GM23338 (cell line): ENCODE results near the gene CALML3. TPM values are rescaled to one million over a fixed set of nuclear protein-coding genes. Genes with fewer than 3 reads are reported as not detected.

ENCODE experiments used
- ATAC-seq: fragments of 200-7000 bp; cut with Tn5 transposase; 3 replicates; pipeline ENCODE4 v1.9.1; 2020
- DNase-seq: peaks from one replicate; pipeline ENCODE4 v3.0.0-alpha.2; 2015; ENCODE audit warnings: low spot score
- H2AFZ ChIP-seq: fragments of 200-600 bp; sonication (generic); 2 replicates; pipeline ENCODE4 v1.8.0; 2016; ENCODE audit warnings: antibody characterized with exemption, mild to moderate bottlenecking, moderate library complexity
- H3F3A ChIP-seq: fragments of 200-600 bp; sonication (generic); replicated peaks from 2 replicates; pipeline ENCODE4 v1.8.0; 2017; ENCODE audit warnings: antibody characterized with exemption, mixed run types, low read depth
- H3K27ac ChIP-seq: fragments of 200-600 bp; sonication (generic); 2 replicates; pipeline ENCODE4 v1.6.1; 2016; ENCODE audit warnings: low read depth
- H3K27me3 ChIP-seq: fragments of 200-600 bp; sonication (generic); 2 replicates; pipeline ENCODE4 v1.8.0; 2016; ENCODE audit warnings: mild to moderate bottlenecking, mixed run types, moderate library complexity; ENCODE audit not compliant: insufficient read depth
- H3K36me3 ChIP-seq: fragments of 200-600 bp; sonication (generic); 2 replicates; pipeline ENCODE4 v1.8.0; 2016; ENCODE audit warnings: mild to moderate bottlenecking; ENCODE audit not compliant: insufficient read depth
- H3K4me1 ChIP-seq: fragments of 200-600 bp; sonication (generic); 2 replicates; pipeline ENCODE4 v1.8.0; 2016; ENCODE audit warnings: mild to moderate bottlenecking, moderate library complexity; ENCODE audit not compliant: insufficient read depth
- H3K4me2 ChIP-seq: fragments of 200-600 bp; sonication (generic); 2 replicates; pipeline ENCODE4 v1.7.1; 2017; ENCODE audit warnings: mixed run types
- H3K4me3 ChIP-seq: fragments of 200-600 bp; sonication (generic); 2 replicates; pipeline ENCODE4 v1.6.1; 2016; ENCODE audit warnings: mixed run types
- H3K79me2 ChIP-seq: fragments of 200-600 bp; sonication (generic); replicated peaks from 2 replicates; pipeline ENCODE4 v1.8.0; 2017; ENCODE audit warnings: mild to moderate bottlenecking; ENCODE audit not compliant: insufficient read depth
- H3K9me2 ChIP-seq: fragments of 200-600 bp; sonication (generic); 2 replicates; pipeline ENCODE4 v1.8.0; 2017; ENCODE audit not compliant: insufficient read depth
- H4K20me1 ChIP-seq: fragments of 200-600 bp; sonication (generic); replicated peaks from 2 replicates; pipeline ENCODE4 v1.8.0; 2017; ENCODE audit warnings: mild to moderate bottlenecking; ENCODE audit not compliant: insufficient read depth
- H3K27ac Mint-ChIP-seq: 2 replicates; pipeline ENCODE4 v1.8.0; 2020; ENCODE audit warnings: inconsistent platforms, mild to moderate bottlenecking, moderate library complexity, mixed read lengths
- H3K27me3 Mint-ChIP-seq: 3 replicates; pipeline ENCODE4 v1.8.0; 2022; ENCODE audit warnings: low read depth, mild to moderate bottlenecking, moderate library complexity, mixed read lengths, inconsistent platforms; ENCODE audit not compliant: insufficient read depth, poor library complexity
- H3K36me3 Mint-ChIP-seq: 3 replicates; pipeline ENCODE4 v1.8.0; 2021; ENCODE audit warnings: low read depth, mild to moderate bottlenecking, inconsistent platforms, moderate library complexity, mixed read lengths
- H3K4me1 Mint-ChIP-seq: 3 replicates; pipeline ENCODE4 v1.8.0; 2020; ENCODE audit warnings: mild to moderate bottlenecking, inconsistent platforms, mixed read lengths
- H3K4me3 Mint-ChIP-seq: 3 replicates; pipeline ENCODE4 v1.8.0; 2021; ENCODE audit warnings: moderate library complexity, mild to moderate bottlenecking, inconsistent platforms, mixed read lengths
- H3K9me3 Mint-ChIP-seq: 3 replicates; pipeline ENCODE4 v1.8.0; 2020; ENCODE audit warnings: moderate library complexity, mild to moderate bottlenecking, inconsistent platforms, mixed read lengths
- CREB1 ChIP-seq: fragments of 250-450 bp; sonication (Bioruptor Pico); IDR thresholded peaks from 2 replicates; pipeline ENCODE4 v1.5.0; 2020; ENCODE audit warnings: low read depth, mild to moderate bottlenecking, moderate library complexity
- EZH2phosphoT487 ChIP-seq: fragments of 200-600 bp; sonication (generic); IDR thresholded peaks from one replicate; pipeline ENCODE4 v1.8.1; 2018; ENCODE audit warnings: antibody characterized with exemption; ENCODE audit not compliant: unreplicated experiment
- JUNB ChIP-seq: IDR thresholded peaks from one replicate; pipeline ENCODE4 v1.6.1; 2016; ENCODE audit warnings: antibody characterized with exemption; ENCODE audit not compliant: unreplicated experiment
- POLR2AphosphoS5 ChIP-seq: IDR thresholded peaks from 2 replicates; pipeline ENCODE4 v1.6.1; 2016; ENCODE audit warnings: antibody characterized with exemption, low read depth
- REST ChIP-seq: IDR thresholded peaks from one replicate; pipeline ENCODE4 v1.6.1; 2018; ENCODE audit warnings: antibody characterized with exemption; ENCODE audit not compliant: unreplicated experiment
- polyA plus RNA-seq: library from polyadenylated mRNA; unstranded; fragments of >200 nt; fragmentation: Nextera tagmentation; extraction: Ambion mirVana; gene quantifications from 2 replicates; pipeline ENCODE4 v1.2.1, GENCODE V29; 2016
- total RNA-seq: library from RNA; depleted of rRNA; stranded (reverse); fragments of >200 nt; shearing (Covaris generic); gene quantifications from 2 replicates; pipeline ENCODE4 v1.2.3, GENCODE V29; 2014
- TF ChIP-seq, protein P1 (sequence below): fragments of 250-450 bp; sonication (Bioruptor Pico); IDR thresholded peaks from 2 replicates; pipeline ENCODE4 v1.5.0; 2020; ENCODE audit warnings: mild to moderate bottlenecking, moderate library complexity

Gene CALML3
- total and polyA plus RNA-seq, 2 experiments from 2014 or later: not detected

GRCh38 chr10:5502061-5502521, 22.7 kb upstream of the CALML3 start:
- Histone ChIP-seq H3K27ac (no peak overlapping the region), H3K9me2 (no peaks in the 10 kb centered on the region), H2AFZ (no peak overlapping the region; the same call in 1 of the 2 replicates), H3K4me2 (no peak overlapping the region), H4K20me1 (no peaks in the 10 kb centered on the region), H3K4me1 (no peaks in the 10 kb centered on the region), H3K27me3 (no peaks in the 10 kb centered on the region), H3F3A (no peaks in the 10 kb centered on the region), H3K4me3 (no peak overlapping the region), H3K36me3 (no peaks in the 10 kb centered on the region), H3K79me2 (no peaks in the 10 kb centered on the region)
- Mint-ChIP-seq H3K27ac (no peak overlapping the region), H3K27me3 (peaks cover 2% of the 10 kb centered on the region), H3K36me3 (no peaks in the 10 kb centered on the region), H3K4me3 (no peak overlapping the region), H3K4me1 (peaks cover 26% of the 10 kb centered on the region), H3K9me3 (no peaks in the 10 kb centered on the region)
- TF ChIP-seq, protein P1, sequence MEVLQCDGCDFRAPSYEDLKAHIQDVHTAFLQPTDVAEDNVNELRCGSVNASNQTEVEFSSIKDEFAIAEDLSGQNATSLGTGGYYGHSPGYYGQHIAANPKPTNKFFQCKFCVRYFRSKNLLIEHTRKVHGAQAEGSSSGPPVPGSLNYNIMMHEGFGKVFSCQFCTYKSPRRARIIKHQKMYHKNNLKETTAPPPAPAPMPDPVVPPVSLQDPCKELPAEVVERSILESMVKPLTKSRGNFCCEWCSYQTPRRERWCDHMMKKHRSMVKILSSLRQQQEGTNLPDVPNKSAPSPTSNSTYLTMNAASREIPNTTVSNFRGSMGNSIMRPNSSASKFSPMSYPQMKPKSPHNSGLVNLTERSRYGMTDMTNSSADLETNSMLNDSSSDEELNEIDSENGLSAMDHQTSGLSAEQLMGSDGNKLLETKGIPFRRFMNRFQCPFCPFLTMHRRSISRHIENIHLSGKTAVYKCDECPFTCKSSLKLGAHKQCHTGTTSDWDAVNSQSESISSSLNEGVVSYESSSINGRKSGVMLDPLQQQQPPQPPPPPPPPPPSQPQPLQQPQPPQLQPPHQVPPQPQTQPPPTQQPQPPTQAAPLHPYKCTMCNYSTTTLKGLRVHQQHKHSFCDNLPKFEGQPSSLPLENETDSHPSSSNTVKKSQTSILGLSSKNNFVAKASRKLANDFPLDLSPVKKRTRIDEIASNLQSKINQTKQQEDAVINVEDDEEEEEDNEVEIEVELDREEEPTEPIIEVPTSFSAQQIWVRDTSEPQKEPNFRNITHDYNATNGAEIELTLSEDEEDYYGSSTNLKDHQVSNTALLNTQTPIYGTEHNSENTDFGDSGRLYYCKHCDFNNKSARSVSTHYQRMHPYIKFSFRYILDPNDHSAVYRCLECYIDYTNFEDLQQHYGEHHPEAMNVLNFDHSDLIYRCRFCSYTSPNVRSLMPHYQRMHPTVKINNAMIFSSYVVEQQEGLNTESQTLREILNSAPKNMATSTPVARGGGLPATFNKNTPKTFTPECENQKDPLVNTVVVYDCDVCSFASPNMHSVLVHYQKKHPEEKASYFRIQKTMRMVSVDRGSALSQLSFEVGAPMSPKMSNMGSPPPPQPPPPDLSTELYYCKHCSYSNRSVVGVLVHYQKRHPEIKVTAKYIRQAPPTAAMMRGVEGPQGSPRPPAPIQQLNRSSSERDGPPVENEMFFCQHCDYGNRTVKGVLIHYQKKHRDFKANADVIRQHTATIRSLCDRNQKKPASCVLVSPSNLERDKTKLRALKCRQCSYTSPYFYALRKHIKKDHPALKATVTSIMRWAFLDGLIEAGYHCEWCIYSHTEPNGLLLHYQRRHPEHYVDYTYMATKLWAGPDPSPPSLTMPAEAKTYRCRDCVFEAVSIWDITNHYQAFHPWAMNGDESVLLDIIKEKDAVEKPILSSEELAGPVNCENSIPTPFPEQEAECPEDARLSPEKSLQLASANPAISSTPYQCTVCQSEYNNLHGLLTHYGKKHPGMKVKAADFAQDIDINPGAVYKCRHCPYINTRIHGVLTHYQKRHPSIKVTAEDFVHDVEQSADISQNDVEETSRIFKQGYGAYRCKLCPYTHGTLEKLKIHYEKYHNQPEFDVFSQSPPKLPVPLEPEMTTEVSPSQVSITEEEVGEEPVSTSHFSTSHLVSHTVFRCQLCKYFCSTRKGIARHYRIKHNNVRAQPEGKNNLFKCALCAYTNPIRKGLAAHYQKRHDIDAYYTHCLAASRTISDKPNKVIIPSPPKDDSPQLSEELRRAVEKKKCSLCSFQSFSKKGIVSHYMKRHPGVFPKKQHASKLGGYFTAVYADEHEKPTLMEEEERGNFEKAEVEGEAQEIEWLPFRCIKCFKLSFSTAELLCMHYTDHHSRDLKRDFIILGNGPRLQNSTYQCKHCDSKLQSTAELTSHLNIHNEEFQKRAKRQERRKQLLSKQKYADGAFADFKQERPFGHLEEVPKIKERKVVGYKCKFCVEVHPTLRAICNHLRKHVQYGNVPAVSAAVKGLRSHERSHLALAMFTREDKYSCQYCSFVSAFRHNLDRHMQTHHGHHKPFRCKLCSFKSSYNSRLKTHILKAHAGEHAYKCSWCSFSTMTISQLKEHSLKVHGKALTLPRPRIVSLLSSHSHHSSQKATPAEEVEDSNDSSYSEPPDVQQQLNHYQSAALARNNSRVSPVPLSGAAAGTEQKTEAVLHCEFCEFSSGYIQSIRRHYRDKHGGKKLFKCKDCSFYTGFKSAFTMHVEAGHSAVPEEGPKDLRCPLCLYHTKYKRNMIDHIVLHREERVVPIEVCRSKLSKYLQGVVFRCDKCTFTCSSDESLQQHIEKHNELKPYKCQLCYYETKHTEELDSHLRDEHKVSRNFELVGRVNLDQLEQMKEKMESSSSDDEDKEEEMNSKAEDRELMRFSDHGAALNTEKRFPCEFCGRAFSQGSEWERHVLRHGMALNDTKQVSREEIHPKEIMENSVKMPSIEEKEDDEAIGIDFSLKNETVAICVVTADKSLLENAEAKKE: no peak
- TF ChIP-seq POLR2AphosphoS5 (no peak), EZH2phosphoT487 (no peak), JUNB (no peak)
- DNase-seq: no peak
- no peak for ATAC-seq

GRCh38 chr10:5502571-5503476, 21.9 kb upstream of the CALML3 start:
- H3K27ac Mint-ChIP-seq: no peak overlapping the region; the same call in 1 of the 2 replicates
- H3K4me3 Mint-ChIP-seq: no peak overlapping the region
- peaks cover 2% of the 10 kb centered on the region for H3K27me3 Mint-ChIP-seq
- H3K9me2 ChIP-seq: no peaks in the 10 kb centered on the region
- H3K4me3 ChIP-seq: no peak overlapping the region
- H3K27ac ChIP-seq: no peak overlapping the region
- H3K79me2 ChIP-seq: no peaks in the 10 kb centered on the region
- H3K4me1 ChIP-seq: no peaks in the 10 kb centered on the region
- H3K4me1 Mint-ChIP-seq: peaks cover 26% of the 10 kb centered on the region
- ATAC-seq: no peak
- no peaks in the 10 kb centered on the region for H3K27me3 ChIP-seq
- H4K20me1 ChIP-seq: no peaks in the 10 kb centered on the region
- DNase-seq: no peak
- no peaks in the 10 kb centered on the region for H3K36me3 Mint-ChIP-seq
- H2AFZ ChIP-seq: no peak overlapping the region
- no peaks in the 10 kb centered on the region for H3K9me3 Mint-ChIP-seq
- H3F3A ChIP-seq: no peaks in the 10 kb centered on the region
- no peak overlapping the region for H3K4me2 ChIP-seq
- no peaks in the 10 kb centered on the region for H3K36me3 ChIP-seq
- no peak for TF ChIP-seq CREB1 (CRISPR knock-in tag)
- TF ChIP-seq JUNB: no peak
- no peak for TF ChIP-seq REST
